MM.1S (cell line): ENCODE data around the gene TBC1D10A.

Experiments used
- DNase-seq: peaks from one replicate; pipeline ENCODE4 v3.0.0-alpha.2; 2015
- H2AFZ ChIP-seq: fragments of 300-600 bp; sonication (generic); 2 replicates; pipeline ENCODE4 v1.6.0; 2016; ENCODE audit warnings: antibody characterized with exemption, low read length
- H3F3A ChIP-seq: fragments of 300-600 bp; sonication (generic); 2 replicates; pipeline ENCODE4 v1.6.1; 2016; ENCODE audit warnings: mild to moderate bottlenecking, antibody characterized with exemption, low read length, moderate library complexity, mixed read lengths; ENCODE audit not compliant: insufficient read depth
- H3K27ac ChIP-seq: fragments of 300-600 bp; sonication (generic); 2 replicates; pipeline ENCODE4 v1.5.1; 2016; ENCODE audit warnings: mild to moderate bottlenecking, low read length
- H3K27me3 ChIP-seq: fragments of 300-600 bp; sonication (generic); replicated peaks from 2 replicates; pipeline ENCODE4 v1.6.0; 2016; ENCODE audit warnings: low read length; ENCODE audit not compliant: insufficient read depth
- H3K36me3 ChIP-seq: fragments of 300-600 bp; sonication (generic); replicated peaks from 2 replicates; pipeline ENCODE4 v1.6.1; 2016; ENCODE audit warnings: mild to moderate bottlenecking, low read length, mixed read lengths; ENCODE audit not compliant: insufficient read depth
- H3K4me1 ChIP-seq: fragments of 300-600 bp; sonication (generic); 2 replicates; pipeline ENCODE4 v1.6.1; 2016; ENCODE audit warnings: low read length, mixed read lengths
- H3K4me2 ChIP-seq: fragments of 300-600 bp; sonication (generic); 2 replicates; pipeline ENCODE4 v1.6.0; 2016; ENCODE audit warnings: low read depth, low read length
- H3K4me3 ChIP-seq: fragments of 300-600 bp; sonication (generic); 2 replicates; pipeline ENCODE4 v1.5.1; 2016; ENCODE audit warnings: low read length, mixed read lengths
- H3K79me2 ChIP-seq: fragments of 300-600 bp; sonication (generic); 2 replicates; pipeline ENCODE4 v1.6.1; 2016; ENCODE audit warnings: mixed run types, low read length, mixed read lengths
- H3K9ac ChIP-seq: fragments of 300-600 bp; sonication (generic); 2 replicates; pipeline ENCODE4 v1.6.1; 2016; ENCODE audit warnings: low read length, mixed read lengths
- H3K9me2 ChIP-seq: fragments of 300-600 bp; sonication (generic); replicated peaks from 2 replicates; pipeline ENCODE4 v1.6.1; 2016; ENCODE audit warnings: mild to moderate bottlenecking, low read length, mixed read lengths; ENCODE audit not compliant: insufficient read depth
- H3K9me3 ChIP-seq: fragments of 300-600 bp; sonication (generic); replicated peaks from 2 replicates; pipeline ENCODE4 v1.6.1; 2016; ENCODE audit warnings: mild to moderate bottlenecking, low read length, mixed read lengths; ENCODE audit not compliant: insufficient read depth
- H4K20me1 ChIP-seq: fragments of 300-600 bp; sonication (generic); 2 replicates; pipeline ENCODE4 v1.6.1; 2016; ENCODE audit warnings: mild to moderate bottlenecking, low read length, moderate library complexity, mixed read lengths; ENCODE audit not compliant: insufficient read depth
- EZH2 ChIP-seq: fragments of 300-600 bp; sonication (generic); optimal IDR thresholded peaks from 2 replicates; pipeline ENCODE3; 2017; ENCODE audit warnings: low read depth, mild to moderate bottlenecking, antibody characterized with exemption, low read length, mixed read lengths
- EZH2phosphoT487 ChIP-seq: fragments of 300-600 bp; sonication (generic); IDR thresholded peaks from 2 replicates; pipeline ENCODE4 v1.6.1; 2018; ENCODE audit warnings: antibody characterized with exemption, low read length
- TF ChIP-seq, protein P1 (sequence below): fragments of 300-600 bp; sonication (generic); IDR thresholded peaks from 2 replicates; pipeline ENCODE4 v1.5.1; 2016; ENCODE audit warnings: antibody characterized with exemption, low read length, mixed read lengths

The TBC1D10A gene

DNA sequence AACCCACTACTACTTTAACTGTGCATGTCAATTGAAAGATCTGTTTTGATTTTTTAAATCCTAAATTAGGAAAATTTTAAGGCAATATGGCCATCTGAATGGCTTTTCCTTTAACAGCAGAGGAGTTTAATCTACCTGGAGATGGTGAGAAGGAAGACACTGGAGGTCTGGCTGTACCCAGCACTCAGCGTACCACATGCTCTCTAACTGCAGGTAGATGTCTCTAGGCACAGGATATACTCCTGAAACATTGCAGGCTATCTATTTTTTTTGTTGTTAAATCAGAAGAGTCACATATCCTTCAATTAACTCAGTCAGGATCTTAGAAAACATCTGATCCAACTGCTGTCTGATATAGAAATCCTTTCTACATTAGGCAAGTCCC, 20.1 kb downstream of the TBC1D10A start:
- peak overlapping the region; percentile 16; the same call in 1 of the 2 replicates for H2AFZ ChIP-seq
- H3F3A ChIP-seq = peaks cover 31% of the 10 kb centered on the region
- no peaks in the 10 kb centered on the region for H4K20me1 ChIP-seq
- peak overlapping the region; percentile 87 for H3K4me2 ChIP-seq
- peak overlapping the region; percentile 41; the same call in 1 of the 2 replicates for H3K4me3 ChIP-seq
- H3K9ac ChIP-seq = peak overlapping the region; percentile 48; the same call in 1 of the 2 replicates
- H3K36me3 ChIP-seq = no peaks in the 10 kb centered on the region
- peaks cover 53% of the 10 kb centered on the region for H3K79me2 ChIP-seq
- peak overlapping the region; percentile 76 for H3K27ac ChIP-seq
- H3K4me1 ChIP-seq = peaks cover 83% of the 10 kb centered on the region
- H3K27me3 ChIP-seq = no peaks in the 10 kb centered on the region
- H3K9me2 ChIP-seq = no peaks in the 10 kb centered on the region
- no peak for TF ChIP-seq EZH2phosphoT487
- no peak for TF ChIP-seq EZH2
- TF ChIP-seq, protein P1, sequence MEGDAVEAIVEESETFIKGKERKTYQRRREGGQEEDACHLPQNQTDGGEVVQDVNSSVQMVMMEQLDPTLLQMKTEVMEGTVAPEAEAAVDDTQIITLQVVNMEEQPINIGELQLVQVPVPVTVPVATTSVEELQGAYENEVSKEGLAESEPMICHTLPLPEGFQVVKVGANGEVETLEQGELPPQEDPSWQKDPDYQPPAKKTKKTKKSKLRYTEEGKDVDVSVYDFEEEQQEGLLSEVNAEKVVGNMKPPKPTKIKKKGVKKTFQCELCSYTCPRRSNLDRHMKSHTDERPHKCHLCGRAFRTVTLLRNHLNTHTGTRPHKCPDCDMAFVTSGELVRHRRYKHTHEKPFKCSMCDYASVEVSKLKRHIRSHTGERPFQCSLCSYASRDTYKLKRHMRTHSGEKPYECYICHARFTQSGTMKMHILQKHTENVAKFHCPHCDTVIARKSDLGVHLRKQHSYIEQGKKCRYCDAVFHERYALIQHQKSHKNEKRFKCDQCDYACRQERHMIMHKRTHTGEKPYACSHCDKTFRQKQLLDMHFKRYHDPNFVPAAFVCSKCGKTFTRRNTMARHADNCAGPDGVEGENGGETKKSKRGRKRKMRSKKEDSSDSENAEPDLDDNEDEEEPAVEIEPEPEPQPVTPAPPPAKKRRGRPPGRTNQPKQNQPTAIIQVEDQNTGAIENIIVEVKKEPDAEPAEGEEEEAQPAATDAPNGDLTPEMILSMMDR = no peak
- H3K9me3 ChIP-seq = no peaks in the 10 kb centered on the region
- DNase-seq = peak; percentile 37

DNA sequence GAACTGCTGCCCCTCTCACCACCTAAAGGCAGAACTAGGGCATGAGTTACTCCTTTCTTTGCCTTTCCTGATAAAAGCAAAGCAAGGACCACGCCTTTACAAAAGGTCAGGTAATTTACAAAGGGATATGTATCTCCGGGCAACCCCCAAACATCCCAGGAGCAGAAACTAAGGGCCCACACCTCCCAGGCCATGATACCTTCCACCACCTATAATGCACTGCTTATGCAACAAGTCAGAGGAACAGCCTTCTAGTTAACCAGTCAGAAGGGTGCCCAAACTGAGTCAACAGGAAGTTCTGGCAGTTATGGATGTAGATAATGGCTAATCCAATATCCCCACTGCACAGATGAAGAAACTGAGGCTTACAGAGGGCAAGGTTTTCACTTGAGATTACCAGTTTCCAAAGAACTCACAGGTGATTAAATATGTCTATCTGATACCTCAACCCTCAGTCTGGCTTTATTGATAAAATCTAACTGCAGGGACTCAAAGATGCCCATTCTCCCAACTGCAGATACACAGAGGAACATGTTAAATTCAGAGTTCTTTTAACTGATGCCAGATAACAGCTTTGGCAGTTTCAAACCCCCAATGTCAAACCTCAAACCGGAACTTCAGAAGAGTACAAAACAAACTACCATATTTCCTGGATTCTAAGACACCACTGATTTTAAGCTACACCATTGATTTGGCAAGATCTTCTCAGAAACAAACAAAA, 20.7 kb downstream of the TBC1D10A start:
- Histone ChIP-seq H3K79me2 (peaks cover 48% of the 10 kb centered on the region), H4K20me1 (no peaks in the 10 kb centered on the region), H3K9ac (peak overlapping the region; percentile 48), H3K9me2 (no peaks in the 10 kb centered on the region), H3K4me3 (peak overlapping the region; percentile 41), H3K4me1 (peaks cover 79% of the 10 kb centered on the region), H3K36me3 (no peaks in the 10 kb centered on the region), H3K9me3 (no peaks in the 10 kb centered on the region), H3K27me3 (no peaks in the 10 kb centered on the region), H3K4me2 (peak overlapping the region; percentile 87), H2AFZ (peak overlapping the region; percentile 19; the same call in 1 of the 2 replicates), H3K27ac (peak overlapping the region; percentile 76), H3F3A (peaks cover 31% of the 10 kb centered on the region)
- peak; percentile 59 for DNase-seq
- TF ChIP-seq EZH2 = no peak
- no peak for TF ChIP-seq EZH2phosphoT487
- TF ChIP-seq, protein P1 = no peak

DNA sequence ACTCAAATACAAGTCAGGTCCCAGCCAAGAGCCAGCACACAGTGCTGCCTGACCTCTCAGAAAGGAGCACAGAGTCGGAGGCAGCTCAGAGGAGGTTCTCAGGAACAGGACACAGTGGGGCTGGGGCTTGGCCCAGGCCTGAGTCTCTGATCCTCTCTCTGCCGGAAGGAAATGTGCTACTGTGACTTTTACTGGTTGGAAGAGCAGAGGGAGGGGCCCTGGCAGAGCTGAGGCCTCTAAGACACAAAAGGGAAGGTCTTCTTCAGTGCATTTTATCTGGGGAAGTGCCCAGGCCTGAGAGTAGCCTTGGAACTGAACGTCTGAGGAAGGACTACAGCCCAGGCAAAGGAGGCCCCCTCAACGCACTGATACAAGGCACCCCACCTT, 21.2 kb downstream of the TBC1D10A start:
- H3K36me3 ChIP-seq = no peaks in the 10 kb centered on the region
- no peaks in the 10 kb centered on the region for H3K9me3 ChIP-seq
- peak overlapping the region; percentile 41 for H3K4me3 ChIP-seq
- H3K4me1 ChIP-seq = peaks cover 73% of the 10 kb centered on the region
- H2AFZ ChIP-seq = peak overlapping the region; percentile 44
- peaks cover 29% of the 10 kb centered on the region for H3F3A ChIP-seq
- H3K4me2 ChIP-seq = peak overlapping the region; percentile 87
- DNase-seq = peak; percentile 82
- TF ChIP-seq EZH2phosphoT487 (no peak), EZH2 (no peak)
- TF ChIP-seq, protein P1 = no peak
- H4K20me1 ChIP-seq = no peaks in the 10 kb centered on the region
- no peaks in the 10 kb centered on the region for H3K9me2 ChIP-seq
- peak overlapping the region; percentile 48 for H3K9ac ChIP-seq
- H3K27ac ChIP-seq = peak overlapping the region; percentile 76
- no peaks in the 10 kb centered on the region for H3K27me3 ChIP-seq
- peaks cover 44% of the 10 kb centered on the region for H3K79me2 ChIP-seq
